GM12892 (cell line): ENCODE results near the gene SPATS1.

Source experiments
- POLR2A ChIP-seq: IDR thresholded peaks from 2 replicates; pipeline ENCODE4 v1.6.1; 2011; ENCODE audit warnings: low read depth, low read length, control low read depth
- POLR2AphosphoS5 ChIP-seq: IDR thresholded peaks from 2 replicates; pipeline ENCODE4 v1.6.1; 2011; ENCODE audit warnings: low read depth, low read length, control low read depth
- TAF1 ChIP-seq: IDR thresholded peaks from 2 replicates; pipeline ENCODE4 v1.6.1; 2011; ENCODE audit warnings: low read depth, mild to moderate bottlenecking, control low read depth, low read length, borderline replicate concordance

DNA sequence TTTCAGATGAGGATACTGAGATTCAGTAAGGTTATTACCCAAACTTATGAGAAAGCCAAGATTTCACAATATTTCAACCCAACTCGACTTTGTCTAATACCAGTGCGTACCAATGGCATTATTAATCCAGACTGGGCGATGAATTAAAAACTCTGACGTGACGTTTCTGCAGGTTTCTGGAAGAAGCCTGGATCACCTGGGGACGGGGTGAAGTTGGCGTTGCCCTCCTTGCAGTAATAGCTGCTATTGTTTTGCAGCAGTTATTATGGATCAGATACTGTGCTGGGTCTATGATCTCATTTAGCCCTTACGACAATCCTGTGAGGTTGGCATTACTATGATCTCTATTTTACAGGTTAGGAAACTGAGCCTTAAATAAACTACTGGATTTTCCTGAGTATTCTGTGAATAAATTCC lies 44.5 kb downstream of the SPATS1 start:
- TF ChIP-seq POLR2A, result no peak
- TF ChIP-seq TAF1, result no peak
- TF ChIP-seq POLR2AphosphoS5, result no peak
